Stomach smooth muscle (tissue), 2 donors: ENCODE data around the gene SMTNL2.
"Not testable (repeated sequence)": the region's sequence is repeated elsewhere in the genome, so short reads cannot be mapped to it uniquely, and the experiment has no call there.

Experiments
- H3K27ac ChIP-seq: one replicate; pipeline ENCODE4 v1.7.0; 2013; ENCODE audit warnings: mild to moderate bottlenecking, low read length, inconsistent platforms
- H3K27me3 ChIP-seq, 2 donors: one replicate each; pipeline ENCODE4 v1.7.0; 2013; ENCODE audit warnings: low read length in 2 of 2; ENCODE audit not compliant: insufficient read depth in 2 of 2, control insufficient read depth in 1 of 2
- H3K36me3 ChIP-seq, 2 donors: one replicate each; pipeline ENCODE4 v1.7.0; 2013; ENCODE audit warnings: low read length in 2 of 2; ENCODE audit not compliant: control insufficient read depth in 2 of 2, insufficient read depth in 2 of 2
- H3K4me1 ChIP-seq: one replicate; pipeline ENCODE4 v1.7.0; 2013; ENCODE audit warnings: low read length; ENCODE audit not compliant: control insufficient read depth, insufficient read depth
- H3K4me3 ChIP-seq, 2 donors: one replicate each; pipeline ENCODE4 v1.7.0; 2013; ENCODE audit warnings: low read length in 2 of 2
- H3K9ac ChIP-seq, 2 donors: one replicate each; pipeline ENCODE4 v1.7.0; 2013; ENCODE audit warnings: low read length in 2 of 2, mild to moderate bottlenecking in 1 of 2
- H3K9me3 ChIP-seq, 2 donors: one replicate each; pipeline ENCODE4 v1.7.0; 2013; ENCODE audit warnings: low read length in 2 of 2; ENCODE audit not compliant: control insufficient read depth in 2 of 2
- donor health status: healthy.
- donor health status: Pancreatic carcinoma.

SMTNL2 gene

DNA sequence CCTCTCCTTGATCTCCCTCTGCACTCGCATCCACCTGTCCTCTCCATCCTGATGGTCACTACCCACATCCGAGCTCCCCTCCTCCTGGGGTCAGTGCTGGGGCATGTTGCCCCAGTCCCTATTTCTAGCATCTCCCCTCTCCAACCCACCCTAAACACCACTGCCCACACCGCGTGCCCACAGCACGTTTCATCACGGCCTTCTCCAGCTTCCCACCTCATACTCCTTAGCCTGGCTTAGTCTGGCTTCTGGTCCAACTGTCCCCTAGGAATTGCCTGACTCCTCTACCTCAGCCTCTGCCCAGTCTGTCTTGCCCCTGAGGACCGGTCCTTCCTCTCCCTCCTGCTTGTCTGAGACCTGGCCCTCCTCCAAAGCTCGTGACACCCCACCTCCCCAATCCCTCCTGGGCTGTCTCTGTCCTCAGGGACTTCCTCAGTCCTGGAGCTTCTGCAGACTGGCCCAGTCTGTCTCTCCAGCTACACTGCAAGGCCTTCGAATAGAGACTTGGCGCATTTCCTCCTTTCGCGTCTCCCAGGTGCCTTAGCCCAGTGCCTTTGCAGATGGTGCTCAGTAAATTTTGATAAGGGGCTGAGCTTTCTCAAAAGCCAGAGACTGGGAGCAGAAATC lies 52.3 kb downstream of the SMTNL2 start:
- peaks cover 36 to 38% of the 10 kb centered on the region in 2 donors for H3K27me3 ChIP-seq

DNA sequence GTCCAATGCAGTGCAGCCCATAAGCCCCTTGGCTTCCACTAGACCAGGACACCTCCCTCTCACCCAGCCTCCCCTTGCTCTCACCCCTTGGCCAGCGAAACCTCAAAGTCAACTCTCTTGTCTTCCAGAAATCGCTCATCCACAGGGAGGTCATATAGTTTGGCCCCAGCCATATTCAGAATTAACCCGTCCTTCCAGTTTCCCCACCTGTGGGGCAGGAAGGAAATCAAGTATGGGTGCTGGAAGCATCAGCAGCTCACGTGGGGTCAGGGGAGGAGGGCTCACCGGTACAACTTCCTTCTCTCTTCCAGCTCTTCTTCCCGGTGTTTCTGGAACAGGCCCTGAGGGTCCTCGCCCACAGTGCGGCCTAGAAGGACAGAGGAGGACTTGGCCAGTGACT lies 54.4 kb downstream of the SMTNL2 start:
- H3K4me3 ChIP-seq, H3K9me3 ChIP-seq, H3K4me1 ChIP-seq, H3K27ac ChIP-seq, H3K36me3 ChIP-seq, H3K9ac ChIP-seq: not testable (repeated sequence)
- peaks cover 42 to 44% of the 10 kb centered on the region in 2 donors for H3K27me3 ChIP-seq

More for the DNA sequence above, 52.3 kb downstream of the SMTNL2 start:
- Histone ChIP-seq H3K27ac (no peak overlapping the region), H3K9me3 (peaks cover 0 to 2% of the 10 kb centered on the region in 2 donors), H3K4me3 (no peak overlapping the region), H3K9ac (no peak overlapping the region), H3K36me3 (no peaks in the 10 kb centered on the region), H3K4me1 (peaks cover 2% of the 10 kb centered on the region)

DNA sequence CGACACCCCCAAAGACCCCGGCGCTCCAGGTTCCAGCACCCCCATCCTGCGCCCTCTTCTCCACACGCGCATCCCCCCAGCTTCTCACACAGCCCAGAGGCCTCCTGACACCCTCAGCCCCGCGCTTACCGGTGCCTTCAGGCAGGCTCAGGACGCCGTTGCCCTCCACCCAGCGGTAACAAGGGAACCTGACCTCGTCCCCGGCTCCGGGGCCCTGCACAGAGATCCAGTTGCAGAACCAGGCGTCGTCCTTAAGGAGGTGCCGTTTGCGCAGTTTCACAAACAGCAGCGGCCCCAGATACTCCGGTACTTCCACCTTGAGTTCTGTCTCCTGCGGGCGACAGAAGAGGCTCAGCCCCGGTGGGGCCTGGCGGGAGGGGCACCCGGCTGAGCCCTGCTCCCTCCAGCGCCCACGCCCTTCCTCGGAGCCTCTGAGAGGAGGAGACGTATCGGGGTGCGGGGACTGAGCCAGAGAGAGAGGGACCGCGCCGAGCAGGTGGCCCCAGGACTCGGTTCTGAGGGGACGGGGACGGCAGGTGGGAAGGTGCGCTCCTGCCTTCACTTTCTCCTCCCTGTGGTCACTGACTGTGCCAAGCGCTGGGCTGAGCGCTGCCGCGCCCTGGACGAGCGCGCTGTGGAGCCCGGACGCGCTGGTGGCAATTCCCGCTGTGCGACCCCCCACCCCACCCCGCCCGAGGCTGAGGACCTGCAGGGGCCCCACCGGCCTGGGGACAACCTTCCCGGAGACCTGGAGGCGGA lies 55.2 kb downstream of the SMTNL2 start:
- not testable (repeated sequence) for H3K9ac ChIP-seq, H3K27ac ChIP-seq, H3K9me3 ChIP-seq, H3K4me3 ChIP-seq, H3K36me3 ChIP-seq, H3K4me1 ChIP-seq
- H3K27me3 ChIP-seq, result peaks cover 42 to 47% of the 10 kb centered on the region in 2 donors

DNA sequence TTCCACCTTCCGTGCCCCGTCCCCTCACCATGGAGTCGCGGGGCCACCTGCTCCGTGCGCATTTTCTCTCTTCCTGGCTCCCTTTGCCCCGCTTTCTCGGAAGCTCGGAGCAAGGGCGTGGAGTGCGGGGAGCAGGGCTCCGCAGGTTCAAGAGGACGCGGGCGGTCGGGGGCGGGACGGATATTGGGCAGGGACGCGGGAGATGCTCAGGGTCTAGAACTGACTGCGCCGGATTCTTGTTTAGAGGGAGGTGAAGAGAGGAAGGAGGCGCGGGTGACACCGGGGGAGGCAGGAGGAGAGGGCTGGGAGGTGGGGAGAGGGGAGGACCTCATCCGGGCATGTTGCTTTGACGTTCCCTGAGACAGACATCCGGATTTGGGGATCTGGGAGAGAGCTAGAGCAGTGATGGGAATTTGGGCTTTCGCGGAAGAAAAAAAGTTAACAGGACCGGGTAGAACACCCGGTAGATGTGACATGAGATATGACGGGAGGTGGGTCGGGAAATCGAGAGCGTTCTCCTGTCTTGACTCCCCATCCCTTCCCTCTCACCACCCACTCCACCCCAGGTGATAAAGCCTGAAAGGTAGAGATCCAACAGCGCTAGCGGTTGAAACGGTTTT lies 56.4 kb downstream of the SMTNL2 start:
- not testable (repeated sequence) for H3K9me3 ChIP-seq, H3K36me3 ChIP-seq, H3K9ac ChIP-seq, H3K4me1 ChIP-seq, H3K4me3 ChIP-seq, H3K27ac ChIP-seq
- peaks cover 38 to 46% of the 10 kb centered on the region in 2 donors for H3K27me3 ChIP-seq

DNA sequence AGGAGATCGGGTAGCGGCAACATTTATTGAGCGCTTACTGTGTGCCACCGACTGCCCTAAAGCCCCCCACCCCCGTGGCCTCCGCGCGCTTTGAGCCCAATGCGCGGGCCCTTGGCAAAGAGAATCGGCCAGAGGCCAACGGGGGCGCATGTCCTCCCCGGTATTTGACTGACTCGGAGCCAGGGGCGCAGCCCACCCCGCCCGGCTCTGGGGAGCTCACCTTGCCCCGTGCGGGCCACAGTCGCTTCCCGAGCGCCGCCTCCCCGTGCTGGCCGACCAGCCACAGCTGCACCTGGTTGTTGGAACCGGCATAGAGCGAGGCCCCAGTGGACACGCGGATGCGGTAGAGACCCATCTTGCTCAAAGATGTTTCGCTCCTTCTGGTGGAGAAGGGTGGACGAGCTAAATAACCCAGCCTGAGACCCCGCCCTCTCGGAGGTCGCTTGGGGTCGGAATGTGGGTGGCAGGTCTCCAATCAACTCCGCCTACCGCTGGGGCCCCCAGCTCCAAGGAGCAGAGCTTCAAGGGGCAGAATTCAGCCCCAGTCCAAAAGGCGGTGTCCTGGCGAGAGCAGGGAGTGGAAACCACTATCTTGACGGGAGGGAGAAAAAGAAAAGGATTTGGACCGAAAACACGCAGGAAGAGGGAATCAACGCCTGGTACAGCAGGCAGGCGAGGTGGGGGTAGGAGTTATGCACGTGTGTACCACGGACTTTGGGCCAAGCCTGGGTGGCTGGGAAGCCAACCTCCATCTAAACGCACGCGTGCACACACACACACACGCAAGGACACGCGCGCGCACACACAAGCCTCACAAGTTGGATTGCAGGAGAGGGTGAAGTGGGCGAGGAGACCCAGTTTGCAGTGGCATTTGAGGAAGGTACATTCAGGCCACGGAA lies 57.2 kb downstream of the SMTNL2 start, which contains the start of gene ALOX15:
Gene ALOX15 (minus strand): TSS at position 382 of the 899 bp plus-strand sequence. CDS start 27 bp downstream, at position 355.
- Histone ChIP-seq H3K27ac (no peak within 1 kb of the TSS), H3K36me3 (no peaks in the 10 kb centered on the region), H3K27me3 (peaks cover 35 to 44% of the 10 kb centered on the region in 2 donors), H3K9ac (no peak within 1 kb of the TSS), H3K9me3 (no peaks in the 10 kb centered on the region), H3K4me3 (no peak within 1 kb of the TSS), H3K4me1 (peaks cover 4% of the 10 kb centered on the region)

DNA sequence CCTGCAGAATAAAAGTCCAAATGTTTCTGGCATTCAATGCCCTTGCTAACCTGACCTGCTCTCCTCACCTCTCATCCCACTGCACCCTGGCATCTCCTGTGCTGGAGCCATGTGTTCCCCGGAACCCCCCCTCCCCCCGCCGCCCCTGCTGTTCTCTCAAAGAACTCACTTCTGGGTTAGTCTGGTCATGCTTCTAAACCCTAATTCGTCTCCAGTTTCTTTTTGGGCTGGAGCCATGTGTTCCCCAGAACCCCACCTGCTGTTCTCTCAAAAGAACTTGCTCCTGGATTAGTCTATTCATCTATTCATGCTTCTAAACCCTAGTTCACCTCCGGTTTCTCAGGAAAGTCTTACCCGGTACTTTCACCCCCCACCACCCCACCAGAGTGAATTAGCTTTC lies 58.0 kb downstream of the SMTNL2 start:
- Histone ChIP-seq H3K27ac (no peak overlapping the region), H3K4me3 (no peak overlapping the region), H3K4me1 (peaks cover 4% of the 10 kb centered on the region), H3K9ac (no peak overlapping the region), H3K36me3 (no peaks in the 10 kb centered on the region), H3K27me3 (peaks cover 29 to 36% of the 10 kb centered on the region in 2 donors), H3K9me3 (no peaks in the 10 kb centered on the region)

DNA sequence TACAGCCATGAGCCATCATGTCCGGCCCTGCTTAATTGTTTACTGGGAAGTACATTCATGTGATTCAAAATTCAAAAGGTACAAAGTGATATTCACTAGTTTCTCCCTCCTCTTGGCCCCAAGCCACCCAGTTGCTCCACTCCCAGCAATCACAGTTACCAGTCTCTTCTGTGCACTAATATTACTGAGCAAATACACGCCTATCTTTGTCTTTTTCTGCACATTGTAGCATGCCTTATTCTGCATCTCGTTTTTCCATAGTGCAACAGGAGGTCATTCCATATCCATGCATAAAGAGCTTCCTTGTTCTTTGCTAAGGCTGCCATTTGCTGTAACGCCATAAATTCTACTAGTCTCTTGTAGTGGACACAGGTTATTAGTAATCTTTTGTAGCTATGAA lies 59.3 kb downstream of the SMTNL2 start:
- H3K27ac ChIP-seq, result no peak overlapping the region
- H3K9me3 ChIP-seq, result no peaks in the 10 kb centered on the region
- no peak overlapping the region for H3K4me3 ChIP-seq
- no peak overlapping the region for H3K9ac ChIP-seq
- no peaks in the 10 kb centered on the region for H3K36me3 ChIP-seq
- H3K27me3 ChIP-seq, result peaks cover 24 to 34% of the 10 kb centered on the region in 2 donors
- H3K4me1 ChIP-seq, result peaks cover 4% of the 10 kb centered on the region

DNA sequence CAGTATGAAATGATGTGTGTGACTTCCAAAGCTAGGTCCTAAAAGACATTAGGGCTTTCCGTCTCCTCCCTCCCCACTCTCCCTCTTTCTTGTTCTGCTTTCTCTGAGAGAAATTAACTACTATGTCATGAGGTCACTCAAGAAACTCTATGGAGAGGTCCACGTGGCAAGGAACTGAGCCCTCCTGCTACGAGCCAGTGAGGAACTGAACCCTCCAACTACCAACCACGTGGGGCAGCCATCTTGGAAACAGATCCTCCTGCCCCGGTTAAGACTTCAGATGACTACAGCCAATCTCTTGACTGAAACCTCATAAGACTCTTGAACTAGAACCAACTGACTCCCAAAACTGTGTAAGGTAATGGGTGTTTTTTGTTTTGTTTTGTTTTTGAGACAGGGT lies 61.3 kb downstream of the SMTNL2 start:
- no peaks in the 10 kb centered on the region for H3K9me3 ChIP-seq
- H3K9ac ChIP-seq, result no peak overlapping the region
- H3K27me3 ChIP-seq, result peaks cover 20 to 29% of the 10 kb centered on the region in 2 donors
- H3K4me3 ChIP-seq, result no peak overlapping the region
- no peaks in the 10 kb centered on the region for H3K36me3 ChIP-seq
- peaks cover 4% of the 10 kb centered on the region for H3K4me1 ChIP-seq
- H3K27ac ChIP-seq, result no peak overlapping the region

DNA sequence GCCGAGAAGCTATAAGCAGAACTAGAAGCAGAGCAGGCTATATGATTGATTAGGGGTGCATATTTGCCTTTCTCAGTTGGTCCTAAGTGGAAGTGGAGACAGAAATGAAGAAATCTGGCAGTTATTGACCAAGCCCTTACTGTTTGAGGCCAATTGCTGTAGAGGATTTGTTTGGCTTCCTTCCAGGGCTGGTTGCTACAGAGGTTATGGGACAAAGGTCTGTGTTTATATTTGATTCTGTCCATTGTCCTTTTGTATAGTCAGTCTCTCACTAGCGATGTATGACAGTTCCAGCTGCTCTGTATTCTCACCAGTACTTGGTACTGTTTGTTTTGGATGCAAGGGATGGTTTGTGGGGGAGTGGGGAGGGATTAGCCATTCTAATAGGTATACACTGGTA lies 64.4 kb downstream of the SMTNL2 start:
- no peaks in the 10 kb centered on the region for H3K36me3 ChIP-seq
- H3K4me1 ChIP-seq, result no peaks in the 10 kb centered on the region
- peaks cover 9 to 16% of the 10 kb centered on the region in 2 donors for H3K27me3 ChIP-seq
- no peak overlapping the region for H3K9ac ChIP-seq
- no peaks in the 10 kb centered on the region for H3K9me3 ChIP-seq
- no peak overlapping the region for H3K4me3 ChIP-seq
- no peak overlapping the region for H3K27ac ChIP-seq

DNA sequence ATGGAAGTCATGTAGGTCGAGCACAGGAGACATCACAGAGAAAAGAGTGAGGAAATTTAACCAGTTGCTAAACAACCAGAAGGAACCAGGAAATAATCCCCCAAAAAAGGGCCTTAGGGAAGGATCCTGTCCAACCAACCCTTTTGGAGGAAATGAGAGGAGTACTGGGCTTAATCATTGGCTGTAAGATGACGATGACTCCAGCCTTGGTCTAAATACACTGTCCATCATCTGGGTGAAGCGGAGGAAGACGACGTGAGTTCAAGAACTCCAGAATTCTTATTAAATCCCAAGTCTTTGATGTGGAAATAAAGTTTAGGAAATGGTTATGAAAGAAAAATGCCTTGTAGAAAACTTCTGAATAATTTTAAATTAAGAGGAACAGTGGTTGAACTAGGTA lies 68.7 kb downstream of the SMTNL2 start:
- Histone ChIP-seq H3K36me3 (no peaks in the 10 kb centered on the region), H3K9me3 (no peaks in the 10 kb centered on the region), H3K27me3 (peaks cover 11 to 14% of the 10 kb centered on the region in 2 donors), H3K4me3 (no peak overlapping the region), H3K9ac (no peak overlapping the region), H3K4me1 (no peaks in the 10 kb centered on the region), H3K27ac (no peak overlapping the region)
